Central memory CD8-positive, alpha-beta T cell (primary cell): Measurements from ENCODE around the gene CELF4.

Source experiments
- ATAC-seq: fragments of 150-1000 bp; cut with Tn5 transposase; replicated peaks from 2 replicates; pipeline ENCODE4 v1.10.0; 2022; ENCODE audit warnings: mild to moderate bottlenecking, moderate FRiP score, moderate number of reproducible peaks; ENCODE audit not compliant: poor library complexity, severe bottlenecking; ENCODE audit errors: extremely low read depth
- DNase-seq, 2 donors: peaks; one replicate each; pipeline ENCODE4 v3.0.0; 2021; ENCODE audit warnings: low spot score in 2 of 2
- H3K27ac Mint-ChIP-seq: one replicate; pipeline ENCODE4 v1.8.0; 2022; ENCODE audit warnings: low read depth, mild to moderate bottlenecking, moderate library complexity, mixed read lengths
- H3K27me3 Mint-ChIP-seq: one replicate; pipeline ENCODE4 v1.8.0; 2022; ENCODE audit warnings: mixed read lengths
- H3K36me3 Mint-ChIP-seq: one replicate; pipeline ENCODE4 v1.8.0; 2022; ENCODE audit warnings: mild to moderate bottlenecking, moderate library complexity, mixed read lengths; ENCODE audit not compliant: insufficient read depth
- H3K4me1 Mint-ChIP-seq: one replicate; pipeline ENCODE4 v1.8.0; 2022; ENCODE audit warnings: mixed read lengths
- H3K4me3 Mint-ChIP-seq: one replicate; pipeline ENCODE4 v1.8.0; 2022; ENCODE audit warnings: mild to moderate bottlenecking, moderate library complexity, mixed read lengths
- H3K9me3 Mint-ChIP-seq: one replicate; pipeline ENCODE4 v1.8.0; 2022; ENCODE audit warnings: mixed read lengths

The CELF4 gene

DNA sequence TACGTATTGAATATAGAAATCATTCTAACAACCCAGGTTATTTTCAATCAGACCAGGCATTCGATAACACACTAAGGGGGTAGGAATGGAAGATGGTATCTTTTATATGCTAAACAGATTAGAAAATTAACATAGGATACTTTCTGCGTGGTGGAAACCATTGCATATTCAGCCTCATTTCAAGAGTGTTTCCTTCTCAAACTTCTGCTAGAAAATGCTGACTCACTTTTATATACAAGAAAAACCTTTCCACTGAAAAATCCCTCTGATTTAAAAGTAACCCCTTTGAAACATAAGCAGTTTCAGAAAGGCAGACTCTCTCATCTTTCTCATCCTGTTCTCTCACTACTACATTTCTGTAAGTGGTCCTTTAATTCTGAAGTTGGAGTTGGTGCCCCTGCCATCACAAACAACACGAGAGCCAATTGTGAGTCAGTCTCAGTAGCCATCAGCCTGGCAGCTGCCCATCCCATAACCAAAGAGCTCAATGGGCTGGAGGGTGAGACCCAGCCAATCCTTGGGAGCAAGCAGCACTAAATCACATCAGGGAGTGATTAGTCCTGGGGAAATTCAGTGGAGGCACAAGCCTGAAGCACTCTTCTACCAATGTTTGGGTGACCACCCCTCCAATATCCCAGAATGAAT lies 343.1 kb downstream of the CELF4 start:
- peaks cover 8% of the 10 kb centered on the region for H3K4me1 Mint-ChIP-seq
- H3K36me3 Mint-ChIP-seq: peaks cover 3% of the 10 kb centered on the region
- H3K9me3 Mint-ChIP-seq: no peaks in the 10 kb centered on the region
- H3K4me3 Mint-ChIP-seq: no peak overlapping the region
- no peak overlapping the region for H3K27ac Mint-ChIP-seq
- DNase-seq: no peak
- ATAC-seq: no peak
- no peaks in the 10 kb centered on the region for H3K27me3 Mint-ChIP-seq

- H3K9me3 Mint-ChIP-seq: peaks cover 5% of the 10 kb centered on the region
- no peak overlapping the region for H3K27ac Mint-ChIP-seq
- no peak for ATAC-seq
- H3K36me3 Mint-ChIP-seq: peaks cover 3% of the 10 kb centered on the region
- H3K4me1 Mint-ChIP-seq: peaks cover 8% of the 10 kb centered on the region
- DNase-seq: no peak
- no peaks in the 10 kb centered on the region for H3K27me3 Mint-ChIP-seq
- no peak overlapping the region for H3K4me3 Mint-ChIP-seq
Measured at GRCh38 chr18:37219257-37219656, 346.3 kb downstream of the CELF4 start.

GRCh38 chr18:37218022-37218590 lies 347.5 kb downstream of the CELF4 start:
- ATAC-seq (no peak), DNase-seq (no peak)
- peaks cover 5% of the 10 kb centered on the region for H3K9me3 Mint-ChIP-seq
- H3K27ac Mint-ChIP-seq: no peak overlapping the region
- no peaks in the 10 kb centered on the region for H3K27me3 Mint-ChIP-seq
- peaks cover 3% of the 10 kb centered on the region for H3K36me3 Mint-ChIP-seq
- no peak overlapping the region for H3K4me3 Mint-ChIP-seq
- H3K4me1 Mint-ChIP-seq: peaks cover 8% of the 10 kb centered on the region

DNA sequence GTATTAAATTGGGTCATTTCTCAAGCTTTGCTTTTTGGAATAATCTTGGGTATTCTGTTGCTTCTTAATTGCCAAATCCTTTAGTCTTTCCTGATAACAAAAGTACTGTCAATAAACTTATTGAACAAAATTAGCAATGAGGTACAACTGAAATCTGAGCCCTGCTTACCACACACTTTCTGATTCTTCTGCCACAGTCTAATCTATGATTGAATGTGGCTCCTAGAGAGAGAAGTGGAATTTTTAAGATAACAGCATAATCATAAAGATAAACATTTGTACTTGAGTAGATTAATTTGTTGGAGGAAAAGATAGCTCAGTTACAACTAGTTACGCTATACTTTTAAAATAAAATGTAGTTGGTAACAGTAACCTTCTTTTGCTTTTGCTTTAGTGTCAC lies 354.8 kb downstream of the CELF4 start:
- no peak overlapping the region for H3K27ac Mint-ChIP-seq
- no peaks in the 10 kb centered on the region for H3K27me3 Mint-ChIP-seq
- no peaks in the 10 kb centered on the region for H3K4me1 Mint-ChIP-seq
- ATAC-seq (no peak), DNase-seq (no peak)
- H3K36me3 Mint-ChIP-seq: no peaks in the 10 kb centered on the region
- no peaks in the 10 kb centered on the region for H3K9me3 Mint-ChIP-seq
- H3K4me3 Mint-ChIP-seq: no peak overlapping the region

GRCh38 chr18:37207343-37207742 lies 358.3 kb downstream of the CELF4 start:
- no peak for DNase-seq
- Mint-ChIP-seq H3K36me3 (no peaks in the 10 kb centered on the region), H3K9me3 (no peaks in the 10 kb centered on the region)

DNA sequence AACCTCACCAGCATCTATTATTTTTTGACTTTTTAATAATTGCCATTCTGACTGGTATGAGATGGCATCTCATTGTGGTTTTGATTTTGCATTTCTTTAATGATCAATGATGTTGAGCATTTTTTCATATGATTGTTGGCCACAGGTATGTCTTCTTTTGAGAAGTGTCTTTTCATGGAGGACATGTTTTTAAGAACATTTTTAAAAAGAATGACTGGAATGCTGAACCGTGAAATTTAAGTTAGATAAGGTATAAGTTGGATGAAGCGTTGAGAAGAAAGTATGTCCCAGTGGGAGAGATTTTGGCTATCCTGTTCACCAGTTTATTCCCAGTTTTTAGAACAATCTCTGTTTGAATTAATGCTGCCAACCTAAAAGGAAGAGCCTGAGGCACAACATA lies 365.9 kb downstream of the CELF4 start:
- DNase-seq (no peak), ATAC-seq (no peak)
- Mint-ChIP-seq H3K27ac (no peak overlapping the region), H3K9me3 (peaks cover 4% of the 10 kb centered on the region), H3K4me3 (no peak overlapping the region), H3K27me3 (no peaks in the 10 kb centered on the region), H3K4me1 (no peaks in the 10 kb centered on the region), H3K36me3 (no peaks in the 10 kb centered on the region)

More at GRCh38 chr18:37207343-37207742, 358.3 kb downstream of the CELF4 start:
- Mint-ChIP-seq H3K4me1 (no peaks in the 10 kb centered on the region), H3K27ac (no peak overlapping the region), H3K27me3 (no peaks in the 10 kb centered on the region), H3K4me3 (no peak overlapping the region)
- ATAC-seq: no peak
